Hepatocyte (in vitro differentiated cells): Measurements from ENCODE around the gene EPO. TPM values are rescaled to one million over a fixed set of nuclear protein-coding genes. Genes with fewer than 3 reads are reported as not detected.

Experiments used
- DNase-seq: peaks from one replicate; pipeline ENCODE4 v3.0.0-alpha.2; 2016; ENCODE audit warnings: low spot score
- H2AFZ ChIP-seq: fragments of 200-600 bp; sonication (generic); 2 replicates; pipeline ENCODE4 v1.6.0; 2016; ENCODE audit warnings: antibody characterized with exemption, mild to moderate bottlenecking
- H3K27ac ChIP-seq: fragments of 200-600 bp; sonication (generic); 2 replicates; pipeline ENCODE4 v1.5.1; 2016; ENCODE audit warnings: mild to moderate bottlenecking
- H3K27me3 ChIP-seq: fragments of 200-600 bp; sonication (generic); 2 replicates; pipeline ENCODE4 v1.6.1; 2016
- H3K36me3 ChIP-seq: fragments of 200-600 bp; sonication (generic); replicated peaks from 2 replicates; pipeline ENCODE4 v1.5.1; 2016; ENCODE audit warnings: low read depth; ENCODE audit not compliant: insufficient read depth
- H3K4me1 ChIP-seq: fragments of 200-600 bp; sonication (generic); 2 replicates; pipeline ENCODE4 v1.5.1; 2016; ENCODE audit warnings: mild to moderate bottlenecking, moderate library complexity; ENCODE audit not compliant: insufficient read depth
- H3K4me2 ChIP-seq: fragments of 200-600 bp; sonication (generic); 2 replicates; pipeline ENCODE4 v1.6.0; 2016
- H3K4me3 ChIP-seq: fragments of 200-600 bp; sonication (generic); 2 replicates; pipeline ENCODE4 v1.5.1; 2016; ENCODE audit warnings: mild to moderate bottlenecking
- H3K79me2 ChIP-seq: fragments of 200-600 bp; sonication (generic); 2 replicates; pipeline ENCODE4 v1.6.0; 2017; ENCODE audit warnings: mild to moderate bottlenecking
- H3K9me2 ChIP-seq: fragments of 200-600 bp; sonication (generic); replicated peaks from 2 replicates; pipeline ENCODE4 v1.6.0; 2017; ENCODE audit warnings: mild to moderate bottlenecking; ENCODE audit not compliant: insufficient read depth
- H3K9me3 ChIP-seq: fragments of 200-600 bp; sonication (generic); 2 replicates; pipeline ENCODE4 v1.5.1; 2016; ENCODE audit warnings: low read depth, mild to moderate bottlenecking
- H4K20me1 ChIP-seq: fragments of 200-600 bp; sonication (generic); 2 replicates; pipeline ENCODE4 v1.6.0; 2016; ENCODE audit warnings: mild to moderate bottlenecking; ENCODE audit not compliant: insufficient read depth, poor library complexity, severe bottlenecking
- EZH2 ChIP-seq: fragments of 200-600 bp; sonication (generic); IDR thresholded peaks from 2 replicates; pipeline ENCODE4 v1.6.1; 2016; ENCODE audit warnings: antibody characterized with exemption, mild to moderate bottlenecking, borderline replicate concordance
- EZH2phosphoT487 ChIP-seq: fragments of 200-600 bp; sonication (generic); IDR thresholded peaks from one replicate; pipeline ENCODE4 v1.6.1; 2018; ENCODE audit warnings: antibody characterized with exemption, mild to moderate bottlenecking, low read depth, moderate library complexity; ENCODE audit not compliant: unreplicated experiment, severe bottlenecking
- WGBS: methylation state at CpG from one replicate; pipeline ENCODE4 v1.1.6; 2016; ENCODE audit warnings: low lambda C conversion rate; ENCODE audit errors: missing lambda C conversion rate; 5-methylcytosine and 5-hydroxymethylcytosine counted together
- polyA plus RNA-seq: library from polyadenylated mRNA; unstranded; fragments of >200 nt; fragmentation: Nextera tagmentation; extraction: Ambion mirVana; gene quantifications from 2 replicates; pipeline ENCODE4 v1.2.1, GENCODE V29; 2016
- total RNA-seq: library from RNA; depleted of rRNA; stranded (reverse); fragments of >200 nt; gene quantifications from 2 replicates; pipeline ENCODE4 v1.2.3, GENCODE V29; 2014
- TF ChIP-seq, protein P1 (sequence below): fragments of 200-600 bp; sonication (generic); IDR thresholded peaks from 2 replicates; pipeline ENCODE4 v1.5.1; 2016; ENCODE audit warnings: antibody characterized with exemption, mild to moderate bottlenecking; ENCODE audit not compliant: poor library complexity

Gene EPO
- total and polyA plus RNA-seq, 2 experiments from 2014 or later: 1.3 TPM; not detected in 1

DNA sequence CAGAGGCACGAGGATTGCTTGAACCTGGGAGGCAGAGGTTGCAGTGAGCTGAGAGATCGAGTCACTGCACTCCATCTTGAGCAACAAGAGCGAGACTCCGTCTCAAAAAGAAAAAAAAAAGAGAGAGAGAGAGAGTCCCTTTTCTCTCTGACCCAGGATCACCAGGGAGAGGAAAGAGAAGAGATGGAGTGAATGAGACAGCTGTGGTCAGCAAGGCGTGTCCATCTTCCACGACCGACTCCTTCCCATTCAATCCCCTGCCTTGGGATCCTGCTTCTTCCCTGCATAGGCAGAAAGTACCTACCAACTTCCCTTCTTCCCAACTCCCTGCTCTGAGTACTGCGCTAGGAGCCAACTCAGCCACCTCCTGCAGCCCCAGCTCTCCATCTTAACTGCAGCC is 7.9 kb downstream of the EPO start:
- Histone ChIP-seq H3K9me3 (no peaks in the 10 kb centered on the region), H3K4me2 (no peak overlapping the region), H4K20me1 (no peaks in the 10 kb centered on the region), H3K27ac (no peak overlapping the region), H3K4me3 (no peak overlapping the region), H3K27me3 (peaks cover 2% of the 10 kb centered on the region), H3K36me3 (no peaks in the 10 kb centered on the region), H3K9me2 (no peaks in the 10 kb centered on the region), H2AFZ (no peak overlapping the region), H3K79me2 (no peaks in the 10 kb centered on the region), H3K4me1 (no peaks in the 10 kb centered on the region)
- DNase-seq: no peak
- no peak for TF ChIP-seq EZH2
- TF ChIP-seq, protein P1, sequence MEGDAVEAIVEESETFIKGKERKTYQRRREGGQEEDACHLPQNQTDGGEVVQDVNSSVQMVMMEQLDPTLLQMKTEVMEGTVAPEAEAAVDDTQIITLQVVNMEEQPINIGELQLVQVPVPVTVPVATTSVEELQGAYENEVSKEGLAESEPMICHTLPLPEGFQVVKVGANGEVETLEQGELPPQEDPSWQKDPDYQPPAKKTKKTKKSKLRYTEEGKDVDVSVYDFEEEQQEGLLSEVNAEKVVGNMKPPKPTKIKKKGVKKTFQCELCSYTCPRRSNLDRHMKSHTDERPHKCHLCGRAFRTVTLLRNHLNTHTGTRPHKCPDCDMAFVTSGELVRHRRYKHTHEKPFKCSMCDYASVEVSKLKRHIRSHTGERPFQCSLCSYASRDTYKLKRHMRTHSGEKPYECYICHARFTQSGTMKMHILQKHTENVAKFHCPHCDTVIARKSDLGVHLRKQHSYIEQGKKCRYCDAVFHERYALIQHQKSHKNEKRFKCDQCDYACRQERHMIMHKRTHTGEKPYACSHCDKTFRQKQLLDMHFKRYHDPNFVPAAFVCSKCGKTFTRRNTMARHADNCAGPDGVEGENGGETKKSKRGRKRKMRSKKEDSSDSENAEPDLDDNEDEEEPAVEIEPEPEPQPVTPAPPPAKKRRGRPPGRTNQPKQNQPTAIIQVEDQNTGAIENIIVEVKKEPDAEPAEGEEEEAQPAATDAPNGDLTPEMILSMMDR: no peak
- no peak for TF ChIP-seq EZH2phosphoT487
- 82% methylated on average over 8 of the region's 8 CpGs for WGBS

DNA sequence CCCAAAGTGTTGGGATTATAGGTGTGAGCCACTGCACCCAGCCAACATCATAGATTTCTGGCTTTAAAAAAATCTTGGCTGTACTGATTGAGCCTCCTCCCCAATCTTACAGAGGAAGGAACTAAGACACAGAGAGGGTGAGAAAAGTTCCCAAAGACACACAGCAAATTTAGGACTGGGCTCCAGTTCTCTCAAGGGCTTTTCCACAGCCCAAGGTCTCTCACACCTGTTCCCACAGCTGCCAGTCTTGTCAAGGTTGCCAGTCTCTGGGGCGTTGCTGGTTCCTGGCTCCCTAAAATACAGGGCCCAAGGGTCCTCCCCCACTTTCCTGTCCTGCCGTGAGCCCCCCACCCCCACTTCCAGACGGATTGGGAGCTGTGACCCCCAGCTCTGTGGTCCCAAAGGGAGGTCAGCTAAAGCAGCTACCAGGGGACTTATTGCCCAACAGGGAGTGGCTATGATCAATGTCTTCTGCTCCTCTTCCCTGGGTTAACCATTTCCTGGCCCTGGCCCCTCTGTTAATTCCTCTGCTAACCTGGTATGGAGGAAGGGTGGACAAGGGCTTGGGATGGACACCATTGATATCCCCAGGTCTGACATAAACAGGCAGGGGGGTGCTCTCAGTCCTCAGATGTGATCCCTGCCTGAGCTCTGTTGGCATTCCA is 10.0 kb downstream of the EPO start:
- WGBS: 42% methylated on average over 3 of the region's 3 CpGs
- H3K27ac ChIP-seq: no peak overlapping the region
- TF ChIP-seq, protein P1: no peak
- TF ChIP-seq EZH2phosphoT487 (no peak), EZH2 (no peak)
- H2AFZ ChIP-seq: no peak overlapping the region
- H3K4me1 ChIP-seq: no peaks in the 10 kb centered on the region
- no peak for DNase-seq
- H3K36me3 ChIP-seq: no peaks in the 10 kb centered on the region
- no peak overlapping the region for H3K4me2 ChIP-seq
- H3K79me2 ChIP-seq: no peaks in the 10 kb centered on the region
- H3K9me3 ChIP-seq: no peaks in the 10 kb centered on the region
- H3K4me3 ChIP-seq: no peak overlapping the region
- H3K27me3 ChIP-seq: no peaks in the 10 kb centered on the region
- H3K9me2 ChIP-seq: no peaks in the 10 kb centered on the region
- no peaks in the 10 kb centered on the region for H4K20me1 ChIP-seq

DNA sequence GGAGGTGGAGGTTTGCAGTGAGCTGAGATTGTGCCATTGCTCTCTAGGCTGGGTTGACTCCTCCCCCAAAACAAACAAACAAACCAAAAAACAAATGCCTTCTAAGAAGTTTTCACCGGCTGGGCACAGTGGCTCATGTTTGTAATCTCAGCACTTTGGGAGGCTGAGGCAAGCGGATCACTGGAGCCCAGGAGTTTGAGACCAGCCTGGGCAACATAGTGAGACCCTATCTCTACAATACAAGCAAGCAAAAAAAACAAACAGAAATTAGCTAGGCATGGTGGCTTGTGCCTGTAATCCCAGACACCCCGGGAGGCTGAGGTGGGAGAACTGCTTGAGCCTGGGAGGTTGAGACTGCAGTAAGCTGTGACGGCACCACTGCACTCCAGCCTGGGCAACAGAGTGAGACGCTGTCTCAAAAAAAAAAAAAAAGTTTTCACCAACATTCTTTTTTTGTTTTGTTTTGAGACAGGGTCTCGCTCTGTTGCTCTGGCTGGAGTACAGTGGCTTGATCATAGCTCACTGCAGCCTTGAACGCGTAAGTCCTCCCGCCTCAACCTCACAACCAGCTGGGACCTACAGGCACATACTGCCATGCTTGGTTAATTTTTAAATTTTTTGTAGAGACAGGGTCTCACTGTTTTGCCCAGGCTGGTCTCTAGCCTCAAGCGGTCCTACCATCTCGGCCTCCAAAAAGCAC is 11.8 kb downstream of the EPO start:
- no peak for TF ChIP-seq EZH2phosphoT487
- TF ChIP-seq EZH2: no peak
- TF ChIP-seq, protein P1: no peak

More for the DNA sequence above, 11.8 kb downstream of the EPO start:
- DNase-seq: no peak
- Histone ChIP-seq H4K20me1 (no peaks in the 10 kb centered on the region), H2AFZ (no peak overlapping the region), H3K4me3 (no peak overlapping the region), H3K4me2 (no peak overlapping the region), H3K9me2 (no peaks in the 10 kb centered on the region), H3K36me3 (no peaks in the 10 kb centered on the region), H3K9me3 (no peaks in the 10 kb centered on the region), H3K4me1 (no peaks in the 10 kb centered on the region), H3K27ac (no peak overlapping the region), H3K79me2 (no peaks in the 10 kb centered on the region), H3K27me3 (no peaks in the 10 kb centered on the region)
- 80% methylated on average over 11 of the region's 11 CpGs for WGBS
